GM12872 (cell line): ENCODE measurements around the gene PPP1R18.

Experiments used
- CTCF ChIP-seq: IDR thresholded peaks from 3 replicates; pipeline ENCODE4 v1.5.1; 2011; ENCODE audit warnings: low read depth, mild to moderate bottlenecking, low read length, moderate library complexity; ENCODE audit not compliant: insufficient read depth

PPP1R18 gene

DNA sequence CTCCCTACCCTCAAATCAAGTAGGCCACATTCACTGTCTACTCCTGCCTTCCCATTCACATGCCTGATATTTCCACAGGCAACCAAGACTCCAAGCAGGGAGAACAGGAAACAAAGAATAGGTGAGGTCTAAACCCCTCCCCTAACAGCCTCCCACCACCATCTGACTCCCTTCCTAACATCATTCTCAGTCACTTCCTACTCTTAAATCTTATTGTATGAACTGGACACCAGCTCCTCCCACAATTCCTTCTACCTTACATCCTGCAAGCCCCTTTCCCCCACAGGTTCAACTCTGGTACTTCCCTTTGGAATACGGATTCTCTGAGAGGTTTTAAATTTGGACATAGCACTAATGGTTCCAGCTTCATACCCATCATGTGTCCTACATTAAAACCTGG, 40.5 kb downstream of the PPP1R18 start:
- TF ChIP-seq CTCF: no peak

DNA sequence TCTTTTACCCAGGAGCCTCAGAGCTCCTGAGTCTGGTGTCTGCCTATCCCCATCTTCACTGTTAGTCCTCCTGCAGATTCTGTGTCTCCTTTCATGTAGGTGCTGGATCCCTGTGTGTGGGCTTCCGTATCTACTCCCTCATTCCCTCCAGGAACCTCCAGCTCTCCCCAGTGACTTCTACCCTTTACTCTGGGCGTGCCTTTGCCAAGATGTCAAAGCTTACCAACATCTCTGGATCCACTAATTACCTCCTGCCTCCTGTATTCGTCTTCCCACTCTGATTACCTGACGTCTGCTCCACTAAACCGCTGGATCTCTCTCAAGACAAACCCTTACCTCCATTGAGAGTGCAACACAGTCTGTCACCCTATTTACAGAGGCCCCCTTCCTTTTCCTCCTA, 41.7 kb downstream of the PPP1R18 start:
- TF ChIP-seq CTCF: no peak

- TF ChIP-seq CTCF: no peak
These were observed 42.8 kb downstream of the PPP1R18 start for GRCh38 chr6:30643656-30644055.

DNA sequence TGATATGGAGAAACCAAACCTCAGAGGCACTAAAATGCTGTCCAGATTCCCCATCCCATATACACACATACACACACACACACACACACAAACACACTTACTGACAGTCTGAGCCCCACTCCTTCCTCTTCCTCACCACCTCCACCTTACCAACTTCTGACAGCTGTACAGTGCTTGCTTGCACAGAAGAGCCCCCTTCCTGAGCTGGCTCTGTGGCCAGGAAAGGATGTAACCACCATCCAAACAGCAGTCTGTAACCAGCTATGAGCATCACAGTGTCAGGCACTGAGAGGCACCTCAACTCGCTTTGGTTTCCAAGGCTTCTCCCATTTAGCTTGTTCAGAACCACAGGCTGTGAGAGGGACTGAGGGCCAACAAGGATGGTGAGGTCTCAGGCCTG, 45.4 kb downstream of the PPP1R18 start:
- TF ChIP-seq CTCF: no peak

- no peak for TF ChIP-seq CTCF
These were observed 46.0 kb downstream of the PPP1R18 start for GRCh38 chr6:30640481-30640880.

DNA sequence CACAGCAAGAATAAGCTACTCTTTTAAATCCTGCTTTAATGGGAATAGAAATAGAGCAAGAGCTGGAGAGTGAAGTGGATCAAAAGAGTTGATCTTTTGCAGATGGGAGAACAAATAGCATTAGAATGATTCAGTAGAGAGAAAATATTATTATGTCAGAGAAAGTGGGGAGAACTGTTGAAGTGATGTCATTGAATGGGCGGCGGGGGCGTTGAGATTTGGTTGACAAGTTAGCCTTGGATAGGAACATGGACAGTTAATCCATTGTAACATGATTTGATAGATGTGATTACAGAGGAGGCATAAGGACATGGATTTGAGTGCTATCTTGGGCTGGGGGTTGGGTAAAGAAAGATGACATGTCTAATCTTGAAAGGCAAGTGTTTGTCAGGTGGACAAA, 50.6 kb downstream of the PPP1R18 start:
- TF ChIP-seq CTCF: no peak

- peak; percentile 57 for TF ChIP-seq CTCF
These were observed 59.7 kb downstream of the PPP1R18 start, which contains the start of gene ATAT1 for GRCh38 chr6:30626484-30627366. Gene ATAT1, plus strand, starts transcription at chr6:30626874.
